Large intestine (tissue), 3 donors: ENCODE data around the gene TUBB2A. TPM values are rescaled to one million over a fixed set of nuclear protein-coding genes. Genes with fewer than 3 reads are reported as not detected.
A peak's percentile ranks its signal among the peaks of the same experiment; 100 is the strongest.
"Not testable (repeated sequence)": the region's sequence is repeated elsewhere in the genome, so short reads cannot be mapped to it uniquely, and the experiment has no call there.

ENCODE experiments used
- DNase-seq, 2 donors: peaks; one replicate each; pipeline versions ENCODE4 v3.0.0 to v3.0.0-alpha.2; 2013
- H3K27ac ChIP-seq: one replicate; pipeline ENCODE4 v1.5.1; 2013; ENCODE audit warnings: low read length
- H3K27me3 ChIP-seq: 2 replicates; pipeline ENCODE4 v1.6.1; 2013; ENCODE audit warnings: low read length; ENCODE audit not compliant: control insufficient read depth, insufficient read depth
- H3K36me3 ChIP-seq: 2 replicates; pipeline ENCODE4 v1.6.1; 2013; ENCODE audit warnings: low read length; ENCODE audit not compliant: control insufficient read depth, insufficient read depth
- H3K4me1 ChIP-seq: one replicate; pipeline ENCODE4 v1.6.1; 2013; ENCODE audit warnings: low read length; ENCODE audit not compliant: control insufficient read depth, insufficient read depth
- H3K4me3 ChIP-seq: one replicate; pipeline ENCODE4 v1.5.1; 2013; ENCODE audit warnings: low read length
- H3K9me3 ChIP-seq: one replicate; pipeline ENCODE4 v1.6.1; 2013; ENCODE audit warnings: mild to moderate bottlenecking, low read depth, low read length, moderate library complexity; ENCODE audit not compliant: control insufficient read depth
- WGBS: methylation state at CpG from one replicate; pipeline ENCODE4 v1.1.5; 2013; ENCODE audit warnings: low lambda C conversion rate; ENCODE audit not compliant: insufficient coverage; 5-methylcytosine and 5-hydroxymethylcytosine counted together
- polyA plus RNA-seq: library from polyadenylated mRNA; unstranded; fragments of 120-200 nt; gene quantifications from one replicate; pipeline ENCODE4 v1.2.1, GENCODE V29; 2013

Gene TUBB2A
- polyA plus RNA-seq, 1 donor = 103 TPM

DNA sequence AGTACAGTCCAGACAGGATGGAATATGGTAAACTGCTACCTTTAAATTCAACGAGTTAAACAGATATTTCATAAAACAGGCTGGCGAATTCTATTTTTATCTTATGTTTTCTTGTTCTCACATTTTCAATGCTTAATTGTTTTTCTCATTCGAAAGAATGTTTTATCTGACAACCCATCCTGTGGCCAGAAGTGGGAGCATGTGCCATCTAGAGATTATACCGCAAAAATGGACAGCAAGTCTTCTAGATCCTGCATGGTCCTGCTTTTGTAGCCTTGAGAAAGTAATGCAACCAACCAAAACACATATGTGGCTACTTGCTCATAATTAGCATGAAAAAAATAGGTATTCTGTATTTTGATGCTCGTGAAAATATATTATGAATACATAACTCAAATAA is 39.4 kb upstream of the TUBB2A start:
- H3K27me3 ChIP-seq = no peaks in the 10 kb centered on the region
- WGBS = 100% methylated on average over 2 of the region's 5 CpGs
- no peak for DNase-seq

DNA sequence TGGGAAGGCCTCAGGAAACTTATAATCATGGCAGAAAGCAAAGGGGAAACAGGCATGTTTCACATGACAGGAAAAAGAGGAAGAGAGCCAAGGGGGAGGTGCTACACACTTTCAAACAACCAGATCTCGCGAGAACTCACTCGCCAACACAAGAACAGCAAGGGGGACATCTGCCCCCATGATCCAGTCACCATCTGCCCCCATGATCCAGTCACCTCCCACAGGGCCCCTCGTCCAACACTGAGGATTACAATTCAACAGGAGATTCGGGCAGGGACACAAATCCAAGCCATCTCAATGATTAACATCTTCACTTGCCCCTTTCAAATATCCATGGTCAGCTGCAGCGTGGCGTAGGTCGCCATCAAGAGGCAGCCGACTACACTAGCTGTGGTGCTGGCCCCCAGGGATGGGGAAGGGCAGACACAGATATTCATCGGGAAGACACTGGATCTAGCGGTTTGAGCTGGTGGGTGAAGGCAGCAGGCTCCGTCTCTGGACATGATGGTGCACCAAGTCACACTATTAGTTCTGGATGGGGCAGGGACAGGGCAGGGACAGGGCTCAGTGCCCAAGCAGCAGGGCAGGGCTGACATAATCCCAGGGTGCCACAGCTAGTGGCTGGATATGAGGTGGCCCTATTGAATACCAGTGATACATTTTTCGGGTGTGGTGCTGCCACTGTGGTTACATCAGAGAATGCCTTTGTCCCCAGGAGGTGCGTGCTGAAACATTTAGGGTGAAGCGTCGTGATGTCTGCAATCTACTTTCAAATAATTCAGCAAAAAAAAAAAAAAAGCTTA is 38.6 kb upstream of the TUBB2A start:
- no peaks in the 10 kb centered on the region for H3K27me3 ChIP-seq
- H3K27ac ChIP-seq = no peak overlapping the region
- no peak overlapping the region for H3K4me3 ChIP-seq
- no peaks in the 10 kb centered on the region for H3K9me3 ChIP-seq
- no peaks in the 10 kb centered on the region for H3K36me3 ChIP-seq
- 60% methylated on average over 1 of the region's 16 CpGs for WGBS
- DNase-seq = no peak
- H3K4me1 ChIP-seq = no peaks in the 10 kb centered on the region

More for the DNA sequence above, 39.4 kb upstream of the TUBB2A start:
- no peak overlapping the region for H3K4me3 ChIP-seq
- H3K4me1 ChIP-seq = no peaks in the 10 kb centered on the region
- no peaks in the 10 kb centered on the region for H3K9me3 ChIP-seq
- no peak overlapping the region for H3K27ac ChIP-seq
- no peaks in the 10 kb centered on the region for H3K36me3 ChIP-seq

DNA sequence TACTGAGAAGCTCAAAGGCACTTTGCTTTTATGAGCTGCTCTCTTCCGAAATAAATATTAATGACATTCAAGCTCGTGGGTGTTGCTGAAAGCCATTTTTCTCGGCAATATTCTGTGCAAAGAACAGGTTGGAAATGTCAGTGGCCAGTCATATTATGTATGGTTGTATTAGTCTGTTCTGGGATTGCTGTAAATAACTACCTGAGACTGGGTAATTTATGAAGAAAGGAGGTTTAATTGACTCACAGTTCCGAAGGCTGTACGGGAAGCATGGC is 38.0 kb upstream of the TUBB2A start:
- Histone ChIP-seq H3K36me3 (no peaks in the 10 kb centered on the region), H3K4me3 (no peak overlapping the region), H3K9me3 (no peaks in the 10 kb centered on the region), H3K27me3 (no peaks in the 10 kb centered on the region), H3K4me1 (no peaks in the 10 kb centered on the region), H3K27ac (peak overlapping the region; percentile 28)
- no peak for DNase-seq
- WGBS = no CpG with 5 or more reads among the region's 5 CpGs

DNA sequence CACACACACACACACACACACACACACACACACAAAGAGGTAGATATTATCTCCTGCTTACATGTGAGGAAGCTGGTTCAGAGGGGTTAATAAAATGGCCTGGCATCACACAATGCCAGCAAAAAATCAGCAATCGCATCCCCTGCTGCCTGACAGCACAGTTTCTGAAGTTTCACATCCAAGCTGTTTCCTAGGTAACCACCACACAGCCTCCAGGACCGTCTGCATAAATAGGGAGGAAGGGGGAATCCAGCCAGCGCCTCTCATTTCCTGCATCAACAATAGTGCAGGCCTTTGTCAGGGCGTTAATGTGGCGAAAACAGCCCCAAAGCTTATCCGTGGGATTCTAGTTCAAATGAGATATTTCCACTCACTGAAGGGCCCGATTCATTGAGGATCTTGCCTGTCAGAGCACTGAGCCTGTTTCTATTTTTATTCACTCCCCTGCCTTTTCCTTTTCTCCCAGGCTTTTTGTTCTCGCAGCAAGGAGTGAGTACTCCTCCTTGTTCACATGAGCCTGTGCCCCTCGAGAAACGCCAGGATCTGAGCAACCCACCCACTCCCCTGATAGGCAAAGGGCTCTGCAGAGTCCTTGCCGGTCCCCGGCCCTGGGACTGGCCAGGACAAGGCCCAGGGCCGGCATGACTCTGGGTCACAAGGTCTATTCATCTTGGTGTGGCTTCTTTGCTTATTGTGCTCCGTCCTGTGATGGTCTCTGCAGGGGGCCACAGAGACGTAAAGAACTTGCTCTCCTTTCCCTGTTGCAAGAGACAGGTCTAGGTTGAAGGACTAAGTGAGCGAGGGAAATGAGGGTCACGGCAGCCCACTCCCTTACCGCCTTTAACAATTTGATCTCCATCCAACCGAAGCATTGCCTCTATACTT is 37.4 kb upstream of the TUBB2A start:
- no peaks in the 10 kb centered on the region for H3K27me3 ChIP-seq
- DNase-seq = peak; percentile 23 to 27
- 67% methylated on average over 1 of the region's 19 CpGs for WGBS
- no peaks in the 10 kb centered on the region for H3K4me1 ChIP-seq
- peak overlapping the region; percentile 28 for H3K27ac ChIP-seq
- H3K36me3 ChIP-seq = no peaks in the 10 kb centered on the region
- no peaks in the 10 kb centered on the region for H3K9me3 ChIP-seq
- no peak overlapping the region for H3K4me3 ChIP-seq

DNA sequence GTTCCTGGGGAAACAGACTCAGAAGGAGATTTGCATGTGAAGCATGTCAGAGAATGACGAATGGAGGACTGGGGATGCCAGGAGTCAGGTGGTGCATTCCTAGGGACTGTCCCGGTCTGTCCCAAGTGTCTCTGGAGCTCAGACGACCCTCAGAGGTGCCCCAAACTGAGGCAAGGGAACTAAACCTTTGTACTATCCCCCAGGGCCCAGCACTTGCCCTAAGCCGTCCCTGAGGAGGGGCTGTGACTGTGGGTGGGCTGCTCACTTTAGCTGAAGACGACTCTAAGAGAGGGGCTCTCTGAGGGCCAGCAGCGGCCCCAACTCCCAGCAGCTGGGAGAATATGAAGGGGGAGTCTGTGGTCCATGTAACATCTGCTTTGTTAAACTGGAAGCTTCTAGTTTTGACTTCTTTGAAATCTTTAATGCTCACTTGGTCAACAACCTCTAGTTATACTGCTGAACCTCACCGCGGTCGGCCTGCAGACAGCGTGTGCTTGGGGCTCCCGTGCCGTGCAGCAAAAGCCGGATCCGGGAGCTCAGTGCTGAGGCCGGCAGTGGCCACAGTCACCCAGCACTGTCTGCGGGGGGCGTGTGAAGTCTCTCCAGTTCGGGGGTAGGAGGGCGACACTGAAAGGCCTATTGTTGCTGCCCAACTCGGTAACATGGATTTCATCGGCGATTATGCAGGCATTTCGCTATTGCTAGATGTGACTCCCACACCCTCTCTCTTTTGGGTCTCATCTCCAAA is 35.9 kb upstream of the TUBB2A start:
- Histone ChIP-seq H3K36me3 (no peaks in the 10 kb centered on the region), H3K4me1 (no peaks in the 10 kb centered on the region)
- no CpG with 5 or more reads among the region's 23 CpGs for WGBS

DNA sequence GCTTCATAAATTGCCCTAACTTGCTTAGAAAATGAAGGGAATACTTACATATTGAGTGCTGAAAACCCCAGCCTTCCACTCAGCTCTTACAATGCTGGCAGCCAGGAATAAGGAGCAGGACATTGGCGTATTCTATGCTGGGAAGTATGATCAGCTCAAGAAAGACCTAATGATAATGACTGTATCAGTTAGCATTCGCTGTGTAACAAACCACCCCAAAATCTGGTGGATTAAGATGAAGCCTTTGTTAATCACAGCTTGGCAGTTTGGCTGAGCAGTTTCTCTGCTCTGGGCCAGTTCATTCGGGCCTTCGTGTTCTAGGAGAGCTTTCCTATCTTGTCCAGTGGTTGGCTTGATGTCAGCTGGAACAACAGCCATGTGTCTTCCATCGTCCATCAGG is 33.4 kb upstream of the TUBB2A start:
- no peak for DNase-seq
- WGBS = no CpG with 5 or more reads among the region's 5 CpGs
- Histone ChIP-seq H3K27ac (no peak overlapping the region), H3K27me3 (no peaks in the 10 kb centered on the region), H3K36me3 (no peaks in the 10 kb centered on the region), H3K9me3 (no peaks in the 10 kb centered on the region), H3K4me3 (no peak overlapping the region), H3K4me1 (no peaks in the 10 kb centered on the region)

More for the DNA sequence above, 35.9 kb upstream of the TUBB2A start:
- Histone ChIP-seq H3K27ac (no peak overlapping the region), H3K9me3 (no peaks in the 10 kb centered on the region), H3K4me3 (no peak overlapping the region), H3K27me3 (no peaks in the 10 kb centered on the region)
- no peak for DNase-seq

DNA sequence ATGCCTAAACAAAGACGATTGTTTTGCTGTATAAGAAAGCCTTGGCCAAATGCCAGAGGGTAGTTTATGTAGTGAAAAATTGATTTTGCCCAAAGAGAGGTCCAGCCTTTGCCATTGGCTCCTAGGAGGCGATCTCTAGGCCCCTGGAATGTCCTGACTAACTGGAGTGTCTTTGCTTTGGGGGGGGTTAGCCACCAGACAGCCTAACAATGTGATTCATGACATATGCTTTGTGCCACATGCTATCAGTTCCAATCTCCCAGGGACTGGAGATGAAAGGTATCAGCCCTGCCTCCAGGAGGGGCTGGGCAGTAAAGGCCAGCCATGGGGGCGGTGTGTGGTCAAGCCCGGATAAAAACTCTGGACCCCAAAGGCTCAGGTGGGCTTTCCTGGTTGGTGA is 32.7 kb upstream of the TUBB2A start:
- WGBS = no CpG with 5 or more reads among the region's 4 CpGs
- Histone ChIP-seq H3K27me3 (no peaks in the 10 kb centered on the region), H3K36me3 (no peaks in the 10 kb centered on the region), H3K9me3 (no peaks in the 10 kb centered on the region), H3K4me1 (no peaks in the 10 kb centered on the region), H3K4me3 (no peak overlapping the region), H3K27ac (no peak overlapping the region)
- DNase-seq = no peak

DNA sequence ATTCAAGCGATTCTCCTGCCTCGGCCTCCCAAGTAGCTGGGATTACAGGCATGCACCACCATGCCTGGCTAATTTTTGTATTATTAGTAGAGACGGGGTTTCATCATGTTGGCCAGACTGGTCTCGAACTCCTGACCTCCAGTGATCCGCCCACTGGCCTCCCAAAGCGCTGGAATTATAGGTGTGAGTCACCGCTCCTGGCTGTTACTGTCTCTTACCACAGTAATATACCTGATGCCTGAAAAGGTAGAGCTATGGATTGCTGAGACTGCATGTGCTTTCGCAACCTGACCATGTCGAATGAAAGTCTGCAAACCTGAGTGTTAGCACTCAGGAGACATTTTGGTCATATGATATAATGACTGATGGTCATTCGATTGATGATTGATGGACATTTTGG is 31.8 kb upstream of the TUBB2A start:
- no CpG with 5 or more reads among the region's 10 CpGs for WGBS
- DNase-seq, H3K27ac ChIP-seq, H3K27me3 ChIP-seq, H3K4me1 ChIP-seq, H3K9me3 ChIP-seq, H3K4me3 ChIP-seq, H3K36me3 ChIP-seq: not testable (repeated sequence)

DNA sequence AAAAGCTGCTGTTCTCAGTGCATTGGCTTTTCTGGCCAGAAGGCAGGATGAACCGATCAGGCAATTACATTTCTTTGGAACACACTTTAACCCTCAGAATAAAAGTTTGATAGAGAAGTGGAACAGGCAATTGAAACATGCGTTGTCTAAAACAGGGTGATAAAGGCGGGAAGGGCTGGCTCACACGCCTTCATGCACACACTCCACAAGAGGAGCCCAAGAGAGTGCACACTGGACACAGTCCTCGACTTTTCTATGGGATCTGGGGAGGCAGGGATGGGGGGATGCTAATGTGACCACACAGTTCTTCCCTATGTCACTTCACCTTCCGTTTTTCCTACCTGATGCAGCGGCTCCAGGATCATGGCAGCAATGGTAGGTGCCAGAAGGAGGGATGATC is 30.9 kb upstream of the TUBB2A start:
- Histone ChIP-seq H3K4me1 (no peaks in the 10 kb centered on the region), H3K4me3 (no peak overlapping the region), H3K27me3 (no peaks in the 10 kb centered on the region), H3K36me3 (no peaks in the 10 kb centered on the region), H3K27ac (no peak overlapping the region), H3K9me3 (no peaks in the 10 kb centered on the region)
- no CpG with 5 or more reads among the region's 7 CpGs for WGBS
- DNase-seq = no peak

DNA sequence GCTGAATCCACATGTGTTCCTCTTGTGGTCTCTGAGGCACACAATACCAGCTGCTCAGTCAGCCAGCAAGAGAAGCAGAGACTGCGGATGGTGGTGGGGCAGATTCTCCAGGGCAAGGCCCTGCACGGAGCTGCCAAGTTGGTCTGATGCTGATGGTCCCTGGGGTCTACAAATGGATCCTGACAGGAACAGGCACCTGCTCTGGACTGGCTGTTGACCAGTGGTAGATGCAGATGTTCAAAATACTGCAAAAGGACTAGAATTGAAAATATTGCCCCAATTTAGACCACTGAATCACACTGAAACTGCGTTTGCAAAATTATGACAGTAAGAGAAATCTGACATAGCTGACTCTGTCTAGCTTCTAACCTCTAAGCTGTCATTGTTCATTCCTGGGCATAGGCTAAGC is 29.6 kb upstream of the TUBB2A start:
- H3K27ac ChIP-seq = no peak overlapping the region
- H3K9me3 ChIP-seq = no peaks in the 10 kb centered on the region
- H3K4me1 ChIP-seq = no peaks in the 10 kb centered on the region
- DNase-seq = no peak
- H3K36me3 ChIP-seq = no peaks in the 10 kb centered on the region
- no peaks in the 10 kb centered on the region for H3K27me3 ChIP-seq
- H3K4me3 ChIP-seq = no peak overlapping the region
- no CpG with 5 or more reads among the region's 3 CpGs for WGBS
